UCSD-AML1 (cell line): ENCODE data around the gene ST3GAL6.

Experiments
- DNase-seq: peaks from one replicate; lab custom pipeline; 2025; ENCODE audit not compliant: unreplicated experiment; lab: John Stamatoyannopoulos, UW

The ST3GAL6 gene

DNA sequence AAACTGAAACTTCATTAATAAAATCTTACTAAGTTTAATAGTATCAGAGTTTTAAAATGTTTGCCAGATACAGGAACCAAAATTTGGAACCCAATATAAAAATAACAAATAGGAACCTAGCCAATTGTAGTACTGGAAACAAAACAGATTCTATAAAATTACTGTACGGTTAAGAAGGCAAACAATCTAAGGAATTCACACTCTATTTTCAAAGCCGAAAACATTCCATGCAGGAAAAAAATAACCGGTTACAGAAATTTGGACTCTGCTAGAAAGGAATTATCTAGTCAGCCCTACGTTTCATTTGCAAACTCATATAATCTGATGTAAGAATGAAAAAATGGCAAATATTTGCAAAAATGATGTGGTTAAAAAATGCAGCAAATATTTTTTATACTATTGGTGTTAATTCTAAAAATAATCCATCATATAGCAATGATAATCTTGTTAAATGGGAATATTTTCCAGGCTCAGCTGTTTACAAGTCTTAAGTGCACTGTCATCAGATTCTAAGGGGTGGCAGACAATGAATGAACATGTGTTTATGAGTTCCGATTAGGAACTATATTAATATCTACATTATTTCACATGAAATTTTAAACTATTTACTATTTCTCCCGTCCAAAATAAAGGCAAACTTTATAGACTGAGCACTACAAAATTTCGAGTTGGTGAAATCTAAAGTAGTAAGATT lies 80.3 kb downstream of the ST3GAL6 start:
- no peak for DNase-seq
